Activated CD4-positive, alpha-beta memory T cell treated with anti-CD3 and anti-CD28 coated beads for 36 hours (primary cell): ENCODE measurements around the gene RER1. TPM values are rescaled to one million over a fixed set of nuclear protein-coding genes. Genes with fewer than 3 reads are reported as not detected.

Source experiments
- CTCF ChIA-PET: fragments of 350-600 bp; sonication (Branson Sonifier 250); formaldehyde crosslinking; loops from one replicate; lab custom pipeline; 2021; ENCODE audit warnings: antibody characterized with exemption, inconsistent platforms; lab: Charles Lee
- POLR2A ChIA-PET: fragments of 350-600 bp; sonication (Branson Sonifier 250); formaldehyde crosslinking; loops from one replicate; lab custom pipeline; 2021; ENCODE audit warnings: antibody characterized with exemption; lab: Charles Lee
- DNase-seq: peaks from one replicate; pipeline ENCODE4 v3.0.0-alpha.2; 2020
- H3K27ac Mint-ChIP-seq: one replicate; pipeline ENCODE4 v1.8.0; 2021; ENCODE audit warnings: mixed read lengths
- H3K27me3 Mint-ChIP-seq: one replicate; pipeline ENCODE4 v1.8.0; 2021; ENCODE audit warnings: mixed read lengths
- H3K36me3 Mint-ChIP-seq: one replicate; pipeline ENCODE4 v1.8.0; 2021; ENCODE audit warnings: mixed read lengths
- H3K4me1 Mint-ChIP-seq: one replicate; pipeline ENCODE4 v1.8.0; 2021; ENCODE audit warnings: low read depth, mixed read lengths
- H3K4me3 Mint-ChIP-seq: one replicate; pipeline ENCODE4 v1.8.0; 2021; ENCODE audit warnings: mild to moderate bottlenecking, mixed read lengths
- H3K9me3 Mint-ChIP-seq: one replicate; pipeline ENCODE4 v1.8.0; 2021; ENCODE audit warnings: mixed read lengths
- intact Hi-C: fragments of 100-400 bp; cut with micrococcal nuclease; formaldehyde crosslinking; loops from one replicate; pipeline ENCODE4 v1.15.1; 2023
- total RNA-seq, 2 experiments: library from RNA; stranded (reverse); gene quantifications; one replicate each; pipeline ENCODE4 v1.2.3, GENCODE V29; 2021

RER1 gene
- total RNA-seq, 2 experiments from 2014 or later = 148 to 154 TPM

GRCh38 chr1:2356401-2356800 lies 35.2 kb upstream of the RER1 start:
- intact Hi-C loops = no loop called here
- no peak for DNase-seq
- H3K4me3 Mint-ChIP-seq = no peak overlapping the region
- CTCF ChIA-PET = no interaction called here
- H3K27me3 Mint-ChIP-seq = no peaks in the 10 kb centered on the region
- POLR2A ChIA-PET = no interaction called here
- no peak overlapping the region for H3K27ac Mint-ChIP-seq
- no peaks in the 10 kb centered on the region for H3K9me3 Mint-ChIP-seq
- H3K36me3 Mint-ChIP-seq = no peaks in the 10 kb centered on the region
- H3K4me1 Mint-ChIP-seq = no peaks in the 10 kb centered on the region

- no peak for DNase-seq
- Mint-ChIP-seq H3K9me3 (no peaks in the 10 kb centered on the region), H3K27ac (no peak overlapping the region), H3K36me3 (no peaks in the 10 kb centered on the region), H3K4me1 (no peaks in the 10 kb centered on the region), H3K27me3 (no peaks in the 10 kb centered on the region), H3K4me3 (no peak overlapping the region)
- intact Hi-C loops = no loop called here
- ChIA-PET CTCF (no interaction called here), POLR2A (no interaction called here)
Observed at GRCh38 chr1:2356911-2357845, 34.5 kb upstream of the RER1 start.

- Mint-ChIP-seq H3K27me3 (no peaks in the 10 kb centered on the region), H3K27ac (no peak overlapping the region), H3K36me3 (no peaks in the 10 kb centered on the region), H3K4me1 (no peaks in the 10 kb centered on the region), H3K4me3 (no peak overlapping the region), H3K9me3 (no peaks in the 10 kb centered on the region)
- ChIA-PET POLR2A (no interaction called here), CTCF (no interaction called here)
- intact Hi-C loops = no loop called here
- no peak for DNase-seq
Observed at GRCh38 chr1:2358072-2358471, 33.6 kb upstream of the RER1 start.

- Mint-ChIP-seq H3K4me3 (no peak overlapping the region), H3K9me3 (peaks cover 3% of the 10 kb centered on the region), H3K4me1 (no peaks in the 10 kb centered on the region), H3K36me3 (peaks cover 2% of the 10 kb centered on the region), H3K27ac (no peak overlapping the region), H3K27me3 (no peaks in the 10 kb centered on the region)
- no peak for DNase-seq
- intact Hi-C loops = no loop called here
- POLR2A ChIA-PET = no interaction called here
- CTCF ChIA-PET = interaction anchor here (1.2 kb wide), 1 partner anchor 164 kb away, joined by 3 read pairs; the partner anchor contains the start of gene FAAP20
Observed at GRCh38 chr1:2358651-2359640, 32.7 kb upstream of the RER1 start.

- Mint-ChIP-seq H3K36me3 (peaks cover 2% of the 10 kb centered on the region), H3K9me3 (peaks cover 7% of the 10 kb centered on the region), H3K4me3 (no peak overlapping the region), H3K27me3 (no peaks in the 10 kb centered on the region), H3K4me1 (no peaks in the 10 kb centered on the region), H3K27ac (no peak overlapping the region)
- intact Hi-C loops = no loop called here
- POLR2A ChIA-PET = no interaction called here
- no peak for DNase-seq
- CTCF ChIA-PET = no interaction called here
Observed at GRCh38 chr1:2360588-2361364, 30.9 kb upstream of the RER1 start.

GRCh38 chr1:2363847-2364513 lies 27.7 kb upstream of the RER1 start:
- peaks cover 2% of the 10 kb centered on the region for H3K36me3 Mint-ChIP-seq
- DNase-seq = no peak
- no peaks in the 10 kb centered on the region for H3K27me3 Mint-ChIP-seq
- intact Hi-C loops = no loop called here
- no peak overlapping the region for H3K4me3 Mint-ChIP-seq
- H3K9me3 Mint-ChIP-seq = peaks cover 7% of the 10 kb centered on the region
- ChIA-PET CTCF (interaction anchor here (0.9 kb wide), 1 partner anchor 18 kb away, joined by 3 read pairs; no protein-coding TSS in a partner anchor), POLR2A (no interaction called here)
- no peak overlapping the region for H3K27ac Mint-ChIP-seq
- H3K4me1 Mint-ChIP-seq = no peaks in the 10 kb centered on the region

- POLR2A ChIA-PET = no interaction called here
- CTCF ChIA-PET = interaction anchor here (0.7 to 0.8 kb wide), 2 partner anchors 173 to 194 kb away, joined by 3 to 4 read pairs; partner anchors contain the start of gene FAAP20
Observed at GRCh38 chr1:2368053-2368744, 23.4 kb upstream of the RER1 start.

GRCh38 chr1:2372551-2373490 lies 18.8 kb upstream of the RER1 start:
- intact Hi-C loops = no loop called here
- no peak overlapping the region for H3K4me3 Mint-ChIP-seq
- H3K27ac Mint-ChIP-seq = no peak overlapping the region
- no peaks in the 10 kb centered on the region for H3K9me3 Mint-ChIP-seq
- no peaks in the 10 kb centered on the region for H3K27me3 Mint-ChIP-seq
- no peaks in the 10 kb centered on the region for H3K4me1 Mint-ChIP-seq
- POLR2A ChIA-PET = no interaction called here
- H3K36me3 Mint-ChIP-seq = no peaks in the 10 kb centered on the region
- CTCF ChIA-PET = no interaction called here
- no peak for DNase-seq

More at GRCh38 chr1:2368053-2368744, 23.4 kb upstream of the RER1 start:
- H3K27ac Mint-ChIP-seq = no peak overlapping the region
- H3K27me3 Mint-ChIP-seq = no peaks in the 10 kb centered on the region
- no peak for DNase-seq
- intact Hi-C loops = no loop called here
- peaks cover 7% of the 10 kb centered on the region for H3K9me3 Mint-ChIP-seq
- peaks cover 2% of the 10 kb centered on the region for H3K36me3 Mint-ChIP-seq
- no peak overlapping the region for H3K4me3 Mint-ChIP-seq
- no peaks in the 10 kb centered on the region for H3K4me1 Mint-ChIP-seq

- POLR2A ChIA-PET = no interaction called here
- intact Hi-C loops = no loop called here
Observed at GRCh38 chr1:2373551-2374251, 17.9 kb upstream of the RER1 start.

More at GRCh38 chr1:2373551-2374251, 17.9 kb upstream of the RER1 start:
- H3K4me1 Mint-ChIP-seq = no peaks in the 10 kb centered on the region
- H3K36me3 Mint-ChIP-seq = no peaks in the 10 kb centered on the region
- CTCF ChIA-PET = no interaction called here
- H3K4me3 Mint-ChIP-seq = no peak overlapping the region
- H3K27me3 Mint-ChIP-seq = no peaks in the 10 kb centered on the region
- no peak for DNase-seq
- H3K27ac Mint-ChIP-seq = no peak overlapping the region
- H3K9me3 Mint-ChIP-seq = no peaks in the 10 kb centered on the region
